ENCODE data around the gene HBE1.

DNA sequence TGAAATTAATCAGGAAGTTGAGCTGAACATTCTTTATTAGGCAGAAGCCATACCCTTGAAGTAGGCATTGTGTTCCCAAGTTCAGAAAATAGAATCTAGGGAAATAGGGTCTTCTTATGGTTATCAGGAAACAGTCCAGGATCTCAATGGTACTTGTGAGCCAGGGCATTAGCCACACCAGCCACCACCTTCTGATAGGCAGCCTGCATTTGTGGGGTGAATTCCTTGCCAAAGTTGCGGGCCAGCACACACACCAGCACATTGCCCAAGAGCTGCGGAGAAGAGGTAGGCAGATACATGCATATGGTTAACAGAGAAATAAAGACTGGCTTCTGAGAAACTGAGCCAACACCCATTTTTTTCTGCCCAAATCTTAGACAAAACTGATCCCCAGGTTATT, 36.9 kb downstream of the HBE1 start:
- TF ChIP-seq BACH2 (CRISPR knock-in tag; IDR thresholded peaks at IDR 0.05; ENCODE audit: borderline replicate concordance) (no peak), ARNTL (CRISPR knock-in tag; IDR thresholded peaks at IDR 0.05; ENCODE audit: borderline replicate concordance, low read depth) (no peak), ZNF565 (CRISPR knock-in tag; conservative IDR thresholded peaks at IDR 0.05; ENCODE audit: low read depth) (no peak), SNAI2 (CRISPR knock-in tag; IDR thresholded peaks at IDR 0.05) (no peak), PPARA (CRISPR knock-in tag; IDR thresholded peaks at IDR 0.05; ENCODE audit: borderline replicate concordance) (no peak), RARB (CRISPR knock-in tag; IDR thresholded peaks at IDR 0.05) (no peak), TOX (CRISPR knock-in tag; IDR thresholded peaks at IDR 0.05; ENCODE audit: borderline replicate concordance) (no peak), ESRRG (CRISPR knock-in tag; IDR thresholded peaks at IDR 0.05) (no peak), ISL1 (CRISPR knock-in tag; IDR thresholded peaks at IDR 0.05) (no peak), GLIS3 (CRISPR knock-in tag; IDR thresholded peaks at IDR 0.05) (no peak)
- TF ChIP-seq, protein P1, sequence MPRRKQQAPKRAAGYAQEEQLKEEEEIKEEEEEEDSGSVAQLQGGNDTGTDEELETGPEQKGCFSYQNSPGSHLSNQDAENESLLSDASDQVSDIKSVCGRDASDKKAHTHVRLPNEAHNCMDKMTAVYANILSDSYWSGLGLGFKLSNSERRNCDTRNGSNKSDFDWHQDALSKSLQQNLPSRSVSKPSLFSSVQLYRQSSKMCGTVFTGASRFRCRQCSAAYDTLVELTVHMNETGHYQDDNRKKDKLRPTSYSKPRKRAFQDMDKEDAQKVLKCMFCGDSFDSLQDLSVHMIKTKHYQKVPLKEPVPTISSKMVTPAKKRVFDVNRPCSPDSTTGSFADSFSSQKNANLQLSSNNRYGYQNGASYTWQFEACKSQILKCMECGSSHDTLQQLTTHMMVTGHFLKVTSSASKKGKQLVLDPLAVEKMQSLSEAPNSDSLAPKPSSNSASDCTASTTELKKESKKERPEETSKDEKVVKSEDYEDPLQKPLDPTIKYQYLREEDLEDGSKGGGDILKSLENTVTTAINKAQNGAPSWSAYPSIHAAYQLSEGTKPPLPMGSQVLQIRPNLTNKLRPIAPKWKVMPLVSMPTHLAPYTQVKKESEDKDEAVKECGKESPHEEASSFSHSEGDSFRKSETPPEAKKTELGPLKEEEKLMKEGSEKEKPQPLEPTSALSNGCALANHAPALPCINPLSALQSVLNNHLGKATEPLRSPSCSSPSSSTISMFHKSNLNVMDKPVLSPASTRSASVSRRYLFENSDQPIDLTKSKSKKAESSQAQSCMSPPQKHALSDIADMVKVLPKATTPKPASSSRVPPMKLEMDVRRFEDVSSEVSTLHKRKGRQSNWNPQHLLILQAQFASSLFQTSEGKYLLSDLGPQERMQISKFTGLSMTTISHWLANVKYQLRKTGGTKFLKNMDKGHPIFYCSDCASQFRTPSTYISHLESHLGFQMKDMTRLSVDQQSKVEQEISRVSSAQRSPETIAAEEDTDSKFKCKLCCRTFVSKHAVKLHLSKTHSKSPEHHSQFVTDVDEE (CRISPR knock-in tag; IDR thresholded peaks at IDR 0.05) = no peak
- TF ChIP-seq, protein P2, sequence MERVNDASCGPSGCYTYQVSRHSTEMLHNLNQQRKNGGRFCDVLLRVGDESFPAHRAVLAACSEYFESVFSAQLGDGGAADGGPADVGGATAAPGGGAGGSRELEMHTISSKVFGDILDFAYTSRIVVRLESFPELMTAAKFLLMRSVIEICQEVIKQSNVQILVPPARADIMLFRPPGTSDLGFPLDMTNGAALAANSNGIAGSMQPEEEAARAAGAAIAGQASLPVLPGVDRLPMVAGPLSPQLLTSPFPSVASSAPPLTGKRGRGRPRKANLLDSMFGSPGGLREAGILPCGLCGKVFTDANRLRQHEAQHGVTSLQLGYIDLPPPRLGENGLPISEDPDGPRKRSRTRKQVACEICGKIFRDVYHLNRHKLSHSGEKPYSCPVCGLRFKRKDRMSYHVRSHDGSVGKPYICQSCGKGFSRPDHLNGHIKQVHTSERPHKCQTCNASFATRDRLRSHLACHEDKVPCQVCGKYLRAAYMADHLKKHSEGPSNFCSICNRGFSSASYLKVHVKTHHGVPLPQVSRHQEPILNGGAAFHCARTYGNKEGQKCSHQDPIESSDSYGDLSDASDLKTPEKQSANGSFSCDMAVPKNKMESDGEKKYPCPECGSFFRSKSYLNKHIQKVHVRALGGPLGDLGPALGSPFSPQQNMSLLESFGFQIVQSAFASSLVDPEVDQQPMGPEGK (CRISPR knock-in tag; IDR thresholded peaks at IDR 0.05; ENCODE audit: borderline replicate concordance) = no peak

All from SK-N-SH treated with all-trans-retinoic acid at 6 μM for 48 hours (cell line).